ENCODE measurements around the gene ANXA3.
"Not testable (repeated sequence)": the region's sequence is repeated elsewhere in the genome, so short reads cannot be mapped to it uniquely, and the experiment has no call there.

Gene ANXA3, protein sequence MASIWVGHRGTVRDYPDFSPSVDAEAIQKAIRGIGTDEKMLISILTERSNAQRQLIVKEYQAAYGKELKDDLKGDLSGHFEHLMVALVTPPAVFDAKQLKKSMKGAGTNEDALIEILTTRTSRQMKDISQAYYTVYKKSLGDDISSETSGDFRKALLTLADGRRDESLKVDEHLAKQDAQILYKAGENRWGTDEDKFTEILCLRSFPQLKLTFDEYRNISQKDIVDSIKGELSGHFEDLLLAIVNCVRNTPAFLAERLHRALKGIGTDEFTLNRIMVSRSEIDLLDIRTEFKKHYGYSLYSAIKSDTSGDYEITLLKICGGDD

DNA sequence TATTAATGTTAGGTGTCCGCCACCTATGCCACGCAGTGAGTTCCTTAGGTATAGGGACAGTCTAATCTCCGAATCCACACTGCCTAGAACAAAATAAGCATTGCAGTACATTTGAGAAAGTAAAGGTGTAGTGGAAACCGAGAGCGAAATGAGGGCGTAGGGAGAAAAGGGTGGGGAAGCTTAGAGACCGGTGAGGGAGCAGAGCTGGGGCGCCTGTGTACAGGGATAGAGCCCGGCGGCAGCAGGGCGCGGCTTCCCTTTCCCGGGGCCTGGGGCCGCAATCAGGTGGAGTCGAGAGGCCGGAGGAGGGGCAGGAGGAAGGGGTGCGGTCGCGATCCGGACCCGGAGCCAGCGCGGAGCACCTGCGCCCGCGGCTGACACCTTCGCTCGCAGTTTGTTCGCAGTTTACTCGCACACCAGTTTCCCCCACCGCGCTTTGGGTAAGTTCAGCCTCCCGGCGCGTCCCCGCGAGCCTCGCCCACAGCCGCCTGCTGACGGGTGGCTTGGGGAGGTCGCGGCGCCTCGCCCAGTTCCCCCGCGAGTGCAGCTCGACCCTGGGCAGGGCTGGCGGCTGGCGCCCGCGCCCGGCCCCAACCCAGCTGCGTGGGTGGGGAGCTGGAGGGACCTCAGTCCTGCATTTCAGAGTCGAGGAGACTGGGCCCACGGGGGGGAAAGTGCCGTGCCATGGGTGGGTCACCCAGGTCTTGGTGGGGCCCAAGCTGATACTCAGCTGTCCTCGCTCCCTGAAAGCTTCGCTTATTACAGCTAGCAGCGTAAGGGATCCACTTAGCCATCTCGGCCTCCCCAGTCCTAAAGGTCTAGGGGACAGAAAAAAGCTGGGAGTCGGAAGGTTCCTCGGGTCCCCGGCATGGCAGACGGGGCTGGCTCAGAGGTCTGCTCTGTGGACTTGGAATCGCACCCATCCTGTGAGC, at the start of gene ANXA3:
ANXA3 (plus strand) TSS at position 351 of the 932 bp plus-strand sequence. CDS start 2,704 bp downstream, outside the sequence.
- DNase-seq (ENCODE audit: low read depth in 1 of 2, low spot score in 1 of 2) = no peak

DNA sequence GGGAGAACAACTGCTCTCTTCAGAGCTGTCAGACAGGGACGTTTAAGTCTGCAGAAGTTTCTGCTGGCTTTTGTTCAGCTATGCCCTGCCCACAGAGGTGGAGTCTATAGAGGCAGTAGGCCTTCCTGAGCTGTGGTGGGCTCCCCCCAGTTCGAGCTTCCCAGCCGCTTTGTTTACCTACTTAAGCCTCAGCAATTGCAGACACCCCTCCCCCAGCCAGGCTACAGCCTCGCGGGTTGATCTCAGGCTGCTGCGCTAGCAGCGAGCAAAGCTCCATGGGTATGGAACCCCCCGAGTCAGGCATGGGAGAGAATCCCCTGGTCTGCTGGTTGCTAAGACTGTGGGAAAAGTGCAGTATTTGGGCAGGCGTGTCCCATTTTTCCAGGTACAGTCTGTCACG, 45.3 kb upstream of the ANXA3 start:
- DNase-seq (ENCODE audit: low read depth in 1 of 2, low spot score in 1 of 2) = not testable (repeated sequence)

DNA sequence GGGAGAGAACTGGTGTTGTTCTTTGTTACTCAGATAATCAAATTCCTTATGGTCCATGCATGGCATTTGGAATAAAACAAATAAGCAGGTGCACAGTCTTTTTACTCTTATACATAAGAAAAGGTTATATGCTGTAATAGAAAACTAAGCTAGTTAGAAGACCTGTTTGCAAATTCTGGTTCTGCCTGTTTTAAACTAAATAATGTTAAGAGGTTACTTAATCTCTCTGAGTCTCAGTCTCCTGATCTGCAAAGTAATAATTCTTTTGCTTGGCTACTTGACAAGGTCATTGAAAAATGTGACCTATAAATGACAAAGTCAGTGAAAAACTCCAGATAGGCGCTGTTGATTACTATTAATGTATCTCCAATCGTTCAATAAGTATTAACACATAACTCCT, 42.5 kb upstream of the ANXA3 start:
- DNase-seq (ENCODE audit: low read depth in 1 of 2, low spot score in 1 of 2) = no peak

DNA sequence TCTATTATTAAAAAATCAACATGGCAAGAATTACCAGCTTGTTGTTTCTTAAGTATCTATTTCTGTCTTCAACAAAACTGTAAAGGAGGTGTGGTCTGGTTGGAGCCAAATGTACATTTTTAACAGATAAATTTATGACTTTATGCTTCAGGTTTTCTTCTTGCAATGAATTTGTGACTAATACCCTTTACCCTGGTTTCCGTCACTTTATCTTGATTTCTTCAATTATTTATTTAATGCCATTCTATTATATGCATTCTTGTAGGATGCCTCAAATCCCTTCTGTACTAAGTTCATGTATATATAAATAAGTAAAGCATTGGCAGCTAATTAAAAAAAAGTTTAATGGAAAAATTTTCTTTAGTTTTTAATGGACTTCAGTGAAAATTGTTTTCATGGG, 41.5 kb upstream of the ANXA3 start:
- DNase-seq (ENCODE audit: low read depth in 1 of 2, low spot score in 1 of 2) = no peak

DNA sequence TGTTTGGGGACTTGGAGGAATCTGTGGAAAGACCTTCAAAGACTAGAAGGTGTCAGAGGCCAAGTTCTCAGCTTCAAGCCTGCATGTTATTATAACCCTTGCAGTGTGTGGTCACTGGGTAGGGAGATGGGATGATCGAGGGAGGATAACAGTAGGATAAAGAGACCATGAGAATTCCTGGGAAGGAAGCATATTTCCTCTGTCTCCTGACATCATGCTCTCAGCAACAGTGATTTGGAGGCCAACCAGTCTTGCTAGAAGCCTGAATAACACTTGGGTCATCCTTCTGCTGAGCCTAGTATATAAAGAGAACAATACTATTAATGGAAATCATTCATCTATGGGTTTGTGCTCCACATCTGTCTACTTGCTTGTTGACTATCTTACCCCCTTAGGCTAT, 40.9 kb upstream of the ANXA3 start:
- no peak for DNase-seq (ENCODE audit: low read depth in 1 of 2, low spot score in 1 of 2)

DNA sequence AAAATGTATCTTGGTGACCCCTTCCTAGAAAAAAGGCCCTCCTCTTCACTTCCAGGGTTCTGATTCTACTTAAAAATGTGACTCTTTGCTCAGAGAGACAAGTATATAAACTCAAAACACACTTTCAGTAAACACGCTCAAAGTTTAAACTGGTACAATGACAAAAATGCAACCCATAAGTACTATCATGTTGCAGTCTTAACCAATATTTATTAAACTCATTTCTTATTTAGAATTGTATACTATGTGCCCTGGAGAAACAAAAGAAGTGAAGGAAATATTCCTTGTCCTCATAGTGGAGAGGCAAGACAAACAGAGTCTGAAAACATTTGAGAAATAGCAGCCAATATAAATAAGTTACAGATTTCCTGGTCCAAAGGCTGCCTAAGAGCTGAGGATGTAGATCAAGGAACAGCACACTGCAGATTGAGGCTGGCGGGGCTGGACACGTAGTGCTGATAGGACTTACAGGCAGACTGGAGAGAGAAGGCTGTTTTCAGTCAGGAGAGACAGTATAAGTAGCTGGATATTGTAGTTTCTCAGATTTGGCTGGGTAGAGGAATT, 39.1 kb upstream of the ANXA3 start:
- no peak for DNase-seq (ENCODE audit: low read depth in 1 of 2, low spot score in 1 of 2)

DNA sequence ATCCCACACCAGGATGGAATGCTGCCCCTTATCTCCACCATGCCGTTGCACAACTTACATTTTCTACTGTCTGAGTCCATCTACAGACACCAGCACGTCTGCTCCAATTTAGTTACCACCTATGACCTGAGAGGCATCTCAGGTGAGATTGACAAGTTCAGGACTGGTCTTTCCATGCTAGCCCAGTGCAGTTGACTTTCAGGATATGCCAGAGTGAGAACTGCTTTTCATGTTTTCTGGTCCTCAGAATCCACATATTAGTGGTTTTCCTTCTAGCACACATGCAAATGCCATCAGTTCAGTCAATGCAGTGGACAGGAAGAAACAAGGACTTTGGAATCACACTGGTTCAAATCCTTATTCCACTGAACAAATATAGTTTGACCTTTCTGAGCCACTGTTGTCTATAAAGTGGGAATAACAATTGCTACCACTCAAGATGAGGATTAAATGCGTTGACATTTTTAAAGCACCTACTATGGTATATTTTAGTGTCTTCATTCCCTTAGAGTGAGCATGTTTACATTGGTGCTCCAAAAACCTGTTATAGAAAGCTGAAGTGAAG, 38.1 kb upstream of the ANXA3 start:
- no peak for DNase-seq (ENCODE audit: low read depth in 1 of 2, low spot score in 1 of 2)

DNA sequence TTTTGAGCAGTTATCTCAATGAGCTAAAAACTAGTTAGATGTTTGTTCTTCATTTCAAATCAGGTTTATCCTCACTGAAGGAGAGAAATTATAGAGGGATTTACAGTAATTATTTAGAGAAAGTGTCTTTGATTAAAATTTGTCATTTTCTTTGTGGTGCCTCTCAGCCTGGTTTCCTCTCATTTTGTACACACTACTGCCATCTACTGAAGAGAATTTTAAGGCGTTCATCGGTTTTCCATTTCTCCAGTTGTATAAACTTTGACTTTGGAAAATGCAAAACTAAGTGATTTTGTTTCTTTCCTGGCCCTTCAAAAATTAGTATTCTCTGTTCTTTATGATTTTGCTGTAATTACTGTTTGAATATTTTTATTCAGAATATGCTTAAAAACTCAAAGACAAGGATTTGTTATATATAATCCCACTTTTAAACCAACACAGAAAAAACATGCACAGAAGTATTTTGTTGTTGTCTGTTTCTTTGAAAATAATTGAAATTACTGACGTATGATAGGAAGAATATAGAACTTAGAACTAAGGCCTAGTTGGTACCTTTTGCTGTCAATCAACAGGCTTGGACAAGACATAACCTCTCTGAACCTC, 34.4 kb upstream of the ANXA3 start:
- DNase-seq (ENCODE audit: low read depth in 1 of 2, low spot score in 1 of 2) = no peak

DNA sequence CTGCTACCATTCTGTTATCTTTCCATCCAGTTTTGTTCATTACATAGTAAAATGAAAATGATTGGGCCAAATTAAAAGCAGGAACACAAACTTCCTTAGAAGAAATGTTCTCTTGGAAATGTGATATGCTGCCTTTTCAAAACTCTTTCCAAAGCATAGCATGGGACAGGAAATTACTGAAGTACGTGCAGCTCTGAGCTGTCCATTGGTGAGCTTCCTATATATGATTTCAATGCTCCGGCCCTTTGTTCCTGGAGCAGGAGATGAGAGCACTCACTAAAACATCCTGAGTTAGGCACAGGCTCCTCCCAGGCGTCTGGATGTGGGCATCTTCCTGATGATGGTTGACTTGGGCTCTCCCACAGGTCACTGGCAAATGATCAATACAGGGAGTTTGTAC, 33.0 kb upstream of the ANXA3 start:
- no peak for DNase-seq (ENCODE audit: low read depth in 1 of 2, low spot score in 1 of 2)

DNA sequence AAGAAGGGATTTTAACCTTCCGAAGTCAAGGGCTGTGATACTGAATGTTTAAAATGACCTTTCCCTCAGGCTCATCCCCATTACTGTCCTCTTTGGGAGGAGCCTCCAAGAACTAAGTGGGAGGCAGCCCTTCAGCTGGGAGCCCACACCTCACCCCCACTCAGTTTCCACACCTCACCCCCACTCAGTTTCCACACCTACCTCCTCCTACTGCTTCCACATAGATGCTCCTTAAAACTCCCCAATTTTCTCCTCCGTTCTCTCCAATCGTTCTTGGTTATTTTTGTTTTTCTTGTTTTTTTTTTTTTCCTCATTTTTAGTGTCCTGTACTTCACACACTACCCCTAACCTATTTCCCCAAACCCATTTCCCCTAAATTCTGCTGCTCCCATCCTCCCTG, 31.6 kb upstream of the ANXA3 start:
- no peak for DNase-seq (ENCODE audit: low read depth in 1 of 2, low spot score in 1 of 2)

DNA sequence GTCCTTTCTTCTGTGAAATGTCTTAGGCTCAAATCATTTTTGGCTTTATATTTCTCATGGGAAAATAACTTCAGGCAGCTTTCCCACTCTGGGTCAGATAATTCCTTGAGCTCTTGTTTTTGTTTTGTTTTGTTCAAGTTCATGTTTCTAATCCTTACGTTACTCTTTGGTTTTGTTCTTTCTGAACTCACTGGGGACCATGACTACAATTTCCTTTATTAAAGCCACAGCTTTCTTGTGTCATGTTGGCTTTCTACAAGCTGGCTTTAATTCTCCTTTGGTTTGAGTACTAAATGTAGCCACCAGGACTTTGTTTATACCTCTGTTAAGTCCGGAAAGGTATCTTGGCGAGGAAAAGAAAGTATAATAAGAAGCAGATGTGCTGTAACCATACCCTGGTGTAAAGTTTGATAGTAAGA, 30.8 kb upstream of the ANXA3 start:
- DNase-seq (ENCODE audit: low read depth in 1 of 2, low spot score in 1 of 2) = no peak

DNA sequence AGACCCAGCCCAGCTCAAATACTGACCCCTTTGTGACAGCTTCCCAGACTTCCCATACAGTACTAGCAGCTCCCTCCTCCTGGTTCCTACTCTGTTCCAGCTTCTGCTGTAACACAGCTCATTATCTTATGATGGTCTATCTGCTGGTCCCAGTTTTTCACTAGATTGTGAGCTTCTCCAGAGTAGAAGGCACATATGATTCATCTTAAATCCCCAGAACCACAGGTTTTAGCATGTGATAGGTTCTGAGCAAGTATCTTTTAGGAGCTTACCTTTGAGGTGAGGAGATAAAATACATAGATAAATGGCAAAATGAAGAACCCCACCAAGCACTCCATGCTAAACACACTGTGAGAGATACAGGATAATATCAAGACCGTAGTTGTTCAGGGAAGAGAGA, 27.6 kb upstream of the ANXA3 start:
- no peak for DNase-seq (ENCODE audit: low read depth in 1 of 2, low spot score in 1 of 2)

DNA sequence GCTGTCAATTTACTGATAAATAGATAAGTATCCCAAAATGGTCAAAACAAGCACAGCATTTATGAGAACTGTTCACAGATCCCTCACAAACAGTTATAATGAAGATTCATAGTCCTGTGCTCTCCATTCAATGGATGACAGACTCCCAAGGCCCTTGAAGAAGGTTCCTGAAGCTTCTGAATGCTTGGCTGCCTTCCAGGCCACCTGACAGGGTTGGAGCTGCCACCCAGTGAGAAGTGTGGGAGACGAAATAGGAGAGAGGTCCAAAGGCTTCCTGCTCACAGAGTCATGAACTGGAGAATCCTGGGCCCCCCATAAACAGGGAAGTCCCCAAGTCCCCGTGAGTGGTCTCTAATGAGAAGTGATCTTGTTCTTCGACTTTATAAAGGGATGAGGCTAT, 26.0 kb upstream of the ANXA3 start:
- DNase-seq (ENCODE audit: low read depth in 1 of 2, low spot score in 1 of 2) = no peak

DNA sequence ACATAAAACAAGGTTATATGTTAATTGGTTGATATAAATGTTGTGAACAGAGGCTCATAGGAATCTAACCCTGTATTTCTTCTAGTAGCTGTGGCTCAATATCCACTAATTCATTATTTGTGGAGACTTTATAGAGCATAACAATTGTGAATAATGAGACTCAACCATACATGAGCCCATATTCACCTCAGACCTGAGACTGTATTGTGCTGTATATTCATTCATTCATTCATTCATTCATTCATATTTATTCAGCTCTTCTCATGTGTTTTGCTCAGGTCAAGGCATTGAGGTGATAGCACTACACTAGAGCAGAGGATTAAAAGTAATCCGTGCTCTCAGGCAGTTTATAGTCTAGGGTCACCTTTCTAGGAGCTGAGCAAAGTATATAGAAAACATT, 24.5 kb upstream of the ANXA3 start:
- no peak for DNase-seq (ENCODE audit: low read depth in 1 of 2, low spot score in 1 of 2)

DNA sequence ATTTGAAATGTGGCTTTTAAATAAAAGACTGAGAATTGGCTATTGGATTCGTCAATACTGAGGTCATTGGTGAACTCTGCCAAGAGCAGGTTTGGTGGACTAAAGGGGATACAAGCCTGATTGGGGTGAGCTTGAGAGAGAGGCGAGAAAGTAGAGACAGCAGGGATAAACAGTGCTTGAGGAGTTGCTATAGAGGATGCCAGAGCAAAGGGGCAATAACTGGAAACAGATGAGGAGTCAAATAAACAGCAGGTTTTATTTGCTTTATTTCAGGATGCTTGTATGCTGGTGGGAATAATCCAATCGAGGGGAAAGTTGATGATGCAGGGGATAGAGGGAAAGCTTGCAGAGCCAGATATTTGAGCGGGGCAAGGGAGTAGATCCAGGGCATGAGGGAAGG, 24.0 kb upstream of the ANXA3 start:
- DNase-seq (ENCODE audit: low read depth in 1 of 2, low spot score in 1 of 2) = no peak

DNA sequence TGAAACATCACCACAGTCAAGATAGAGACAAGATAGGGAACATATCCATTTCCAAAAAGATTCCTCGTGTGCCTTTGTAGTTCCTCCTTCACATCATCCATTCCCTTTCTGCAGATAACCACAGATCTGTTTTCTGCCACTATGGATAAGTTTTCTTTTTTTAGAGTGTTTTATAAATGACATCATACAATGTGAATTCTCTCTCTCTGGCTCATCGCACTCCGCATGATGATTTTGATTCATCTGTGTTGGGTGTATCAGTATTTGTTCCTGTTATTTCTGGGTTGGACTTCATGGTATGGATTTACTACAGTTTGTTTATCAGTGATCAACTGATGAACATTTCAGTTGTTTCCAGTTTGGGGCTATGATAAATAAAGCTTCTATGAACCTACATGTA, 23.2 kb upstream of the ANXA3 start:
- no peak for DNase-seq (ENCODE audit: low read depth in 1 of 2, low spot score in 1 of 2)

DNA sequence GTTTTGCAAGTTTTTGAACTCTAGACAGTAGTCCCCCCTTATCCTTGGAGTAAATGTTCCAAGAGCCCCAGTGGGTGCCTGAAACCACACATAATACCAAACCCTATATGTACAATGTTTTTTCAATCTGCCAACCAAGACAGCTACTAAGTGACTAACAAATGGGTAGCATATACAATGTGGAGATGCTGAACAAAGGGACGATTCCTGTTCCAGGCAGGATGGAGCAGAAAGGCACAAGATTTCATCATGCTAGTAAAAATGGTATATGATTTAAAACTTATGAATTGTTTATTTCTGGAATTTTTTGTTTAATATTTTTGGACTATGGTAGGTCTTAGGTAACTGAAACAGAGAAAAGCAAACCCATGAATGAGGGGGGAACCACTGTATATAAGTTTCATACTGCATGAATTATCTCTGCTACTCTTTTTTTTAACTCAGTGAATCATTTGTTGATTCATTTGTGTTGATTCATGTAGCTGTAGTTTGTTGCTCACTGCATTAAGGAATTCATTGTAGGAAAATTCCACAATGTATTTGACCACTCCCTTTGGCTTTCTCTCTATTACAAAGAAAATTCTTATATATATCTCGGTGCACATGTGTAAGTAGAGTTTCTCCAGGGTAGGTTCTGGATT, 21.9 kb upstream of the ANXA3 start:
- DNase-seq (ENCODE audit: low read depth in 1 of 2, low spot score in 1 of 2) = no peak

DNA sequence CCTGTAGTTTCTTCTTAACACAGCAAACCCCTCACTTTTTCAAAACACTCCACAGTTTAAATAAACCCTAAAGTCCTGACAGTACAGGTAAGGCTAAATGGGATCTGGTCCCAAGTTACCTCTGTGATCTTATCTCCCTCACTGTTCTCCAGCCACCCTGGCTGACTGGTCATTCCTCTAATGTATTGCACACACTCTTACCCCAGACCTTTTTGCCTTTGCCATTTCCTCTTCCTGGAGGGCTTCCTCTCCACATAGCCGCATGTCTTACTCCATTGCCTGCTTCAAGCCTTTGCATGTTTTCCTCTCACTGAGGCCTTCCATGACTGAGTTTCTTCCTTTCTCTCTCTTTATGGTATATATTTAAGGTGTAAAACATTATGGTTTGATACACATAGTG, 19.5 kb upstream of the ANXA3 start:
- DNase-seq (ENCODE audit: low read depth in 1 of 2, low spot score in 1 of 2) = no peak

DNA sequence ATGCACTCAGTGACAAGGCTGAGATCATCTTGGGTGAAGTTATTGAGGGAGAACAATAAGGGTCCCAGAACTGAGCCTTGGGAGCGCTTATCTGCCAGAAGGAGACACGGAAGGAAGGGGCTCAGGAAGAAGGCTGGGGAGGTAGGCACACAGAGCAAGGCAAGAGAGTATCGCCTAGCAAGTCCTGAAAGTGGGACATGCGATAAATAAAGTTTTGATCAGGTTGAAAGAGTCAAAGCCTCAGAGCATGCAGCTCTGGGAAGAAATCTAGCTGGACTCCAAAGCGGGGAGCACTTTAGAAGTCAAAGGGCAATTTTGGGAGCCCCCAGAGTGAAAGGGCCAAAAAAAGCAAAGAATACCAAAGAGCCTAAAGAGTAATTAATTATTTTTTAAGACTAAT, 17.7 kb upstream of the ANXA3 start:
- DNase-seq (ENCODE audit: low read depth in 1 of 2, low spot score in 1 of 2) = no peak

DNA sequence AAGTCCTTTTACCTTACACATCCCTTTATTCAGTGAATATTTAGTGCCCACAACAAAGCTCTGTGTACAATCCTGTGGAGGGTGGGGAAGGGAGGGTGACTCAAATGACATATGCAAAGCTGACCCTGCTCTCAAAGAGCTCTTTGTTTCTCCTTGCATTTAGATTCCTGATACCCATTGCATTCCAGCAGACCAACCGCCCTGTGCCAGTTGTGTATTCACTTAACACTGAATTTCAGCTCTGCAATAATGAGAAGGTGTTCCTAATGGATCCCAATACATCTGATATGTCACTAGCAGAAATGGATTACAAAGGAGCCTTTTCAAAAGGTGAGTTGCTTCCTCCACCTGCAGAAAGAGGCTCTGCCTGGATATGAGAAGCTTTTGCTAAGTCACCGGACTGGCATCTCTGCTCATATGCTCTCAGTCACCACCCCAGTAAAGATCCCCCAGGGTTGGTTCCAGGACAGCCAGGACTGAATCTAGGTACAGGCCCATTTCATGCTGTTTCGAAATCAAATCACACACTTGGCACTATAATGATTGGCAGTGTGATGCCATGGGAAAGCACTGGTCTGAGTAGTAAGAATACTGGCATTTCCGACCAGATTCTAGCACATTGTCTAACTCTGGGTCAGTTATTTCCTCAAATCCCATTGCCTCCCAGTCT, 17.1 kb upstream of the ANXA3 start:
- no peak for DNase-seq (ENCODE audit: low read depth in 1 of 2, low spot score in 1 of 2)

All from stimulated activated CD4-positive, alpha-beta T cell treated with anti-CD3 and anti-CD28 coated beads, Interleukin-15, amount 100 ng/mL, for 1 hour (primary cell).